Measurements from ENCODE around the gene MRGPRF.

- TF ChIP-seq, protein P1, sequence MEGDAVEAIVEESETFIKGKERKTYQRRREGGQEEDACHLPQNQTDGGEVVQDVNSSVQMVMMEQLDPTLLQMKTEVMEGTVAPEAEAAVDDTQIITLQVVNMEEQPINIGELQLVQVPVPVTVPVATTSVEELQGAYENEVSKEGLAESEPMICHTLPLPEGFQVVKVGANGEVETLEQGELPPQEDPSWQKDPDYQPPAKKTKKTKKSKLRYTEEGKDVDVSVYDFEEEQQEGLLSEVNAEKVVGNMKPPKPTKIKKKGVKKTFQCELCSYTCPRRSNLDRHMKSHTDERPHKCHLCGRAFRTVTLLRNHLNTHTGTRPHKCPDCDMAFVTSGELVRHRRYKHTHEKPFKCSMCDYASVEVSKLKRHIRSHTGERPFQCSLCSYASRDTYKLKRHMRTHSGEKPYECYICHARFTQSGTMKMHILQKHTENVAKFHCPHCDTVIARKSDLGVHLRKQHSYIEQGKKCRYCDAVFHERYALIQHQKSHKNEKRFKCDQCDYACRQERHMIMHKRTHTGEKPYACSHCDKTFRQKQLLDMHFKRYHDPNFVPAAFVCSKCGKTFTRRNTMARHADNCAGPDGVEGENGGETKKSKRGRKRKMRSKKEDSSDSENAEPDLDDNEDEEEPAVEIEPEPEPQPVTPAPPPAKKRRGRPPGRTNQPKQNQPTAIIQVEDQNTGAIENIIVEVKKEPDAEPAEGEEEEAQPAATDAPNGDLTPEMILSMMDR (IDR thresholded peaks at IDR 0.05; ENCODE audit: poor library complexity, severe bottlenecking): no peak
- TF ChIP-seq EZH2 (IDR thresholded peaks at IDR 0.05; ENCODE audit: borderline replicate concordance, insufficient read depth, low read length, poor library complexity, severe bottlenecking) (no peak), TAF1 (IDR thresholded peaks at IDR 0.05; ENCODE audit: low read depth) (no peak), SMC3 (conservative IDR thresholded peaks at IDR 0.05; ENCODE audit: poor library complexity) (no peak), MXI1 (conservative IDR thresholded peaks at IDR 0.05; ENCODE audit: poor library complexity, severe bottlenecking) (no peak), RAD21 (conservative IDR thresholded peaks at IDR 0.05) (no peak), POLR2AphosphoS5 (IDR thresholded peaks at IDR 0.05) (no peak), EP300 (conservative IDR thresholded peaks at IDR 0.05; ENCODE audit: poor library complexity, severe bottlenecking) (no peak)
- TF ChIP-seq, protein P2, sequence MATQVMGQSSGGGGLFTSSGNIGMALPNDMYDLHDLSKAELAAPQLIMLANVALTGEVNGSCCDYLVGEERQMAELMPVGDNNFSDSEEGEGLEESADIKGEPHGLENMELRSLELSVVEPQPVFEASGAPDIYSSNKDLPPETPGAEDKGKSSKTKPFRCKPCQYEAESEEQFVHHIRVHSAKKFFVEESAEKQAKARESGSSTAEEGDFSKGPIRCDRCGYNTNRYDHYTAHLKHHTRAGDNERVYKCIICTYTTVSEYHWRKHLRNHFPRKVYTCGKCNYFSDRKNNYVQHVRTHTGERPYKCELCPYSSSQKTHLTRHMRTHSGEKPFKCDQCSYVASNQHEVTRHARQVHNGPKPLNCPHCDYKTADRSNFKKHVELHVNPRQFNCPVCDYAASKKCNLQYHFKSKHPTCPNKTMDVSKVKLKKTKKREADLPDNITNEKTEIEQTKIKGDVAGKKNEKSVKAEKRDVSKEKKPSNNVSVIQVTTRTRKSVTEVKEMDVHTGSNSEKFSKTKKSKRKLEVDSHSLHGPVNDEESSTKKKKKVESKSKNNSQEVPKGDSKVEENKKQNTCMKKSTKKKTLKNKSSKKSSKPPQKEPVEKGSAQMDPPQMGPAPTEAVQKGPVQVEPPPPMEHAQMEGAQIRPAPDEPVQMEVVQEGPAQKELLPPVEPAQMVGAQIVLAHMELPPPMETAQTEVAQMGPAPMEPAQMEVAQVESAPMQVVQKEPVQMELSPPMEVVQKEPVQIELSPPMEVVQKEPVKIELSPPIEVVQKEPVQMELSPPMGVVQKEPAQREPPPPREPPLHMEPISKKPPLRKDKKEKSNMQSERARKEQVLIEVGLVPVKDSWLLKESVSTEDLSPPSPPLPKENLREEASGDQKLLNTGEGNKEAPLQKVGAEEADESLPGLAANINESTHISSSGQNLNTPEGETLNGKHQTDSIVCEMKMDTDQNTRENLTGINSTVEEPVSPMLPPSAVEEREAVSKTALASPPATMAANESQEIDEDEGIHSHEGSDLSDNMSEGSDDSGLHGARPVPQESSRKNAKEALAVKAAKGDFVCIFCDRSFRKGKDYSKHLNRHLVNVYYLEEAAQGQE (IDR thresholded peaks at IDR 0.05; ENCODE audit: borderline replicate concordance): no peak
Measured at GRCh38 chr11:69059985-69060384, 46.9 kb upstream of the MRGPRF start.

All from neural cell (in vitro differentiated cells).